CD4-positive, alpha-beta T cell (primary cell): Measurements from ENCODE around the gene SYCP3. TPM values are rescaled to one million over a fixed set of nuclear protein-coding genes. Genes with fewer than 3 reads are reported as not detected.

Experiments
- ATAC-seq: fragments of 200-7000 bp; cut with Tn5 transposase; one replicate; pipeline ENCODE4 v1.10.0; 2022; ENCODE audit warnings: mild to moderate bottlenecking; ENCODE audit not compliant: poor library complexity
- CTCF ChIA-PET: fragments of 350-600 bp; sonication (Branson Sonifier 250); formaldehyde crosslinking; loops from one replicate; lab custom pipeline; 2021; ENCODE audit warnings: antibody characterized with exemption, inconsistent platforms; lab: Charles Lee
- POLR2A ChIA-PET: fragments of 350-600 bp; sonication (Branson Sonifier 250); formaldehyde crosslinking; loops from one replicate; lab custom pipeline; 2021; ENCODE audit warnings: antibody characterized with exemption, inconsistent platforms; lab: Charles Lee
- DNase-seq, 14 experiments: peaks; one replicate each; pipeline ENCODE4 v3.0.0-alpha.2; 2013 to 2020; ENCODE audit warnings: mixed read lengths in 2 of 14
- H3K27ac ChIP-seq, 2 donors: one replicate each; pipeline versions ENCODE4 v1.5.1 to v1.7.0; 2013; ENCODE audit warnings: low read length in 2 of 2, low read depth in 1 of 2, mild to moderate bottlenecking in 1 of 2
- H3K27me3 ChIP-seq, 2 experiments: 1 replicate in 1 of 2; 2 replicates in 1 of 2; pipeline versions ENCODE4 v1.6.1 to v1.7.0; 2013; ENCODE audit warnings: low read length in 2 of 2, control low read depth in 1 of 2, mild to moderate bottlenecking in 1 of 2, moderate library complexity in 1 of 2; ENCODE audit not compliant: insufficient read depth in 2 of 2, control insufficient read depth in 1 of 2
- H3K36me3 ChIP-seq: one replicate; pipeline ENCODE4 v1.6.1; 2013; ENCODE audit warnings: low read length, control low read depth; ENCODE audit not compliant: insufficient read depth
- H3K4me1 ChIP-seq: one replicate; pipeline ENCODE4 v1.6.1; 2013; ENCODE audit warnings: low read length, control low read depth; ENCODE audit not compliant: insufficient read depth
- H3K4me3 ChIP-seq: one replicate; pipeline ENCODE4 v1.5.1; 2013; ENCODE audit warnings: mild to moderate bottlenecking, low read length, moderate library complexity
- H3K9me3 ChIP-seq, 2 experiments: 1 replicate in 1 of 2; 2 replicates in 1 of 2; pipeline versions ENCODE4 v1.6.1 to v1.7.0; 2013; ENCODE audit warnings: low read length in 2 of 2, mild to moderate bottlenecking in 2 of 2, control low read depth in 1 of 2, moderate library complexity in 1 of 2; ENCODE audit not compliant: control insufficient read depth in 1 of 2, insufficient read depth in 1 of 2
- H3K27ac Mint-ChIP-seq: one replicate; pipeline ENCODE4 v1.8.0; 2020; ENCODE audit warnings: mixed read lengths
- H3K27me3 Mint-ChIP-seq: one replicate; pipeline ENCODE4 v1.8.0; 2021; ENCODE audit warnings: mixed read lengths
- H3K36me3 Mint-ChIP-seq: one replicate; pipeline ENCODE4 v1.8.0; 2021; ENCODE audit warnings: low read depth, mixed read lengths
- H3K4me1 Mint-ChIP-seq: one replicate; pipeline ENCODE4 v1.8.0; 2021; ENCODE audit warnings: low read depth, mixed read lengths
- H3K4me3 Mint-ChIP-seq: one replicate; pipeline ENCODE4 v1.8.0; 2020; ENCODE audit warnings: mild to moderate bottlenecking, mixed read lengths
- H3K9me3 Mint-ChIP-seq: one replicate; pipeline ENCODE4 v1.8.0; 2020; ENCODE audit warnings: mixed read lengths
- intact Hi-C, 2 experiments: fragments of 100-400 bp; cut with DNase I in 1 of 2; cut with micrococcal nuclease in 1 of 2; formaldehyde crosslinking; loops; one replicate each; pipeline versions ENCODE4 v1.15.1 to v1.9.0; 2023 to 2025; cut with DNase I, micrococcal nuclease
- total RNA-seq, 174 experiments: library from RNA in 2 of 174; stranded (reverse) in 2 of 174; gene quantifications; one replicate each; pipeline ENCODE4 v1.2.3 and lab custom pipeline; 2021 to 2026
- TF ChIP-seq, protein P1 (sequence below): fragments of 200-600 bp; IDR thresholded peaks from one replicate; pipeline ENCODE4 v1.8.0; 2022; ENCODE audit warnings: antibody characterized with exemption, mild to moderate bottlenecking

Gene SYCP3
- total RNA-seq, 2 experiments from 2014 or later = 0.22 to 0.34 TPM

GRCh38 chr12:101696251-101697196, 42.7 kb downstream of the SYCP3 start:
- H3K4me3 ChIP-seq = peak overlapping the region; percentile 93
- no peaks in the 10 kb centered on the region for H3K36me3 ChIP-seq
- H3K27me3 ChIP-seq = no peaks in the 10 kb centered on the region
- H3K4me1 ChIP-seq = peaks cover 21% of the 10 kb centered on the region
- H3K27ac ChIP-seq = no peak overlapping the region
- Mint-ChIP-seq H3K4me3 (peak overlapping the region; percentile 94), H3K9me3 (no peaks in the 10 kb centered on the region), H3K27ac (peak overlapping the region; percentile 87), H3K27me3 (no peaks in the 10 kb centered on the region), H3K36me3 (peaks cover 12% of the 10 kb centered on the region), H3K4me1 (peaks cover 37% of the 10 kb centered on the region)
- DNase-seq (peak in 4 of 14 experiments; percentile 4 to 45 (median 25)), ATAC-seq (no peak)
- ChIA-PET CTCF (no interaction called here), POLR2A (interaction anchor here (0.8 kb wide), 1 partner anchor 63 kb away, joined by 3 read pairs; no protein-coding TSS in a partner anchor)
- H3K9me3 ChIP-seq = no peaks in the 10 kb centered on the region
- intact Hi-C loops = loop anchor here in 1 of 2 experiments (5.0 kb wide), 1 partner anchor 136 kb away; the partner anchor contains the start of gene GNPTAB
- TF ChIP-seq, protein P1, sequence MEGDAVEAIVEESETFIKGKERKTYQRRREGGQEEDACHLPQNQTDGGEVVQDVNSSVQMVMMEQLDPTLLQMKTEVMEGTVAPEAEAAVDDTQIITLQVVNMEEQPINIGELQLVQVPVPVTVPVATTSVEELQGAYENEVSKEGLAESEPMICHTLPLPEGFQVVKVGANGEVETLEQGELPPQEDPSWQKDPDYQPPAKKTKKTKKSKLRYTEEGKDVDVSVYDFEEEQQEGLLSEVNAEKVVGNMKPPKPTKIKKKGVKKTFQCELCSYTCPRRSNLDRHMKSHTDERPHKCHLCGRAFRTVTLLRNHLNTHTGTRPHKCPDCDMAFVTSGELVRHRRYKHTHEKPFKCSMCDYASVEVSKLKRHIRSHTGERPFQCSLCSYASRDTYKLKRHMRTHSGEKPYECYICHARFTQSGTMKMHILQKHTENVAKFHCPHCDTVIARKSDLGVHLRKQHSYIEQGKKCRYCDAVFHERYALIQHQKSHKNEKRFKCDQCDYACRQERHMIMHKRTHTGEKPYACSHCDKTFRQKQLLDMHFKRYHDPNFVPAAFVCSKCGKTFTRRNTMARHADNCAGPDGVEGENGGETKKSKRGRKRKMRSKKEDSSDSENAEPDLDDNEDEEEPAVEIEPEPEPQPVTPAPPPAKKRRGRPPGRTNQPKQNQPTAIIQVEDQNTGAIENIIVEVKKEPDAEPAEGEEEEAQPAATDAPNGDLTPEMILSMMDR = no peak

- no peak overlapping the region for H3K4me3 ChIP-seq
- Mint-ChIP-seq H3K4me1 (peaks cover 30% of the 10 kb centered on the region), H3K27me3 (no peaks in the 10 kb centered on the region), H3K27ac (no peak overlapping the region), H3K9me3 (no peaks in the 10 kb centered on the region), H3K36me3 (peaks cover 12% of the 10 kb centered on the region), H3K4me3 (peak overlapping the region; percentile 94)
- intact Hi-C loops = loop anchor here in 1 of 2 experiments (5.0 kb wide), 1 partner anchor 137 kb away; the partner anchor contains the start of gene GNPTAB
- H3K9me3 ChIP-seq = no peaks in the 10 kb centered on the region
- peaks cover 21% of the 10 kb centered on the region for H3K4me1 ChIP-seq
- ATAC-seq = no peak
- CTCF ChIA-PET = no interaction called here
- TF ChIP-seq, protein P1 = no peak
- no peaks in the 10 kb centered on the region for H3K27me3 ChIP-seq
- H3K36me3 ChIP-seq = no peaks in the 10 kb centered on the region
- no peak overlapping the region for H3K27ac ChIP-seq
- DNase-seq = no peak
- POLR2A ChIA-PET = no interaction called here
Observed at GRCh38 chr12:101695706-101696105, 43.6 kb downstream of the SYCP3 start.

DNA sequence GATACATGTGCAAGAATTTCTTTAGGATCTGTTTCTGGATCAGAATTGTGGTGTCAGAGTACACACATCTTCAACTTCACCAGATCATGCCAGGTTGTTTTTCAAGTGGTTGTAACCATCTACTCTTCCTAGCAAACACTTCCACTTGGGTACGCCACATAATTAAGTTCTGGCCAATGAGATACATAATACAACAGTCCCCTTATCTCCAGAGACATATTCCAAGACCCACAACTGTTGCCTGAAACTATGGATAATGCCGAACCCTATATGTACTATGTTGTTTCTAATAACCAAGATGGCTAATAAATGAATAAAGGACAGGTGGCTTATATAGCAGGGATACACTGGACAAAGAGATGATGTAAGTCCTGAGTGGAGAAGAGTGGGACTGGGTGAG, 44.3 kb downstream of the SYCP3 start:
- DNase-seq (no peak), ATAC-seq (no peak)
- Mint-ChIP-seq H3K27ac (no peak overlapping the region), H3K4me1 (peaks cover 23% of the 10 kb centered on the region), H3K36me3 (peaks cover 12% of the 10 kb centered on the region), H3K9me3 (no peaks in the 10 kb centered on the region), H3K4me3 (peak overlapping the region; percentile 94), H3K27me3 (no peaks in the 10 kb centered on the region)
- TF ChIP-seq, protein P1 = no peak
- Histone ChIP-seq H3K36me3 (no peaks in the 10 kb centered on the region), H3K27ac (no peak overlapping the region), H3K4me1 (peaks cover 21% of the 10 kb centered on the region), H3K9me3 (no peaks in the 10 kb centered on the region), H3K4me3 (no peak overlapping the region), H3K27me3 (no peaks in the 10 kb centered on the region)
- POLR2A ChIA-PET = no interaction called here
- intact Hi-C loops = loop anchor here in 1 of 2 experiments (5.0 kb wide), 1 partner anchor 137 kb away; the partner anchor contains the start of gene GNPTAB
- CTCF ChIA-PET = no interaction called here
